HCT116 (cell line): ENCODE data around the gene GPX7. TPM values are rescaled to one million over a fixed set of nuclear protein-coding genes. Genes with fewer than 3 reads are reported as not detected.

Experiments used
- ATAC-seq: fragments of 200-7000 bp; cut with Tn5 transposase; 2 replicates; pipeline ENCODE4 v1.9.1; 2020; ENCODE audit warnings: mild to moderate bottlenecking, moderate library complexity
- BruUV-seq: library from RNA; stranded (reverse); fragments of 400-500 nt; replicated peaks from 2 replicates; lab custom pipeline; 2021; lab: Mats Ljungman, UMichigan
- CTCF ChIA-PET: fragments of 300-600 bp; sonication (Branson Sonifier 250); formaldehyde crosslinking; loops from one replicate; lab custom pipeline; 2021; ENCODE audit warnings: antibody characterized with exemption; lab: Charles Lee
- POLR2A ChIA-PET: fragments of 300-600, 350-600 bp; sonication (Branson Sonifier 250); formaldehyde crosslinking; loops from one replicate; lab custom pipeline; 2021; ENCODE audit warnings: antibody characterized with exemption; lab: Charles Lee
- RAD21 ChIA-PET, 2 experiments: fragments of 300-600 bp; sonication (Branson Sonifier 250); formaldehyde crosslinking; loops; one replicate each; lab custom pipeline; 2023; ENCODE audit warnings: low total read pairs in 2 of 2; ENCODE audit not compliant: uncharacterized antibody in 2 of 2, unreplicated experiment in 2 of 2, low non-redundant PET in 1 of 2; lab: Charles Lee
- DNase-seq: peaks from one replicate; pipeline ENCODE4 v3.0.0-alpha.2; 2010; ENCODE audit warnings: low read depth, low spot score
- H2AFZ ChIP-seq: fragments of 200-600 bp; shearing (Covaris generic), sonication (generic); 2 replicates; pipeline ENCODE4 v1.6.1; 2017; ENCODE audit warnings: low read depth, mixed run types, mixed read lengths, antibody characterized with exemption, low read length; ENCODE audit not compliant: poor library complexity, severe bottlenecking
- H3K27ac ChIP-seq: 2 replicates; pipeline ENCODE4 v1.5.1; 2012; ENCODE audit warnings: low read depth, low read length
- H3K27me3 ChIP-seq: fragments of 200-600 bp; sonication (generic); 2 replicates; pipeline ENCODE4 v1.6.1; 2016; ENCODE audit warnings: mixed run types, low read length, mixed read lengths; ENCODE audit not compliant: insufficient read depth
- H3K36me3 ChIP-seq, 2 experiments: fragments of 200-500 bp in 1 of 2; fragments of 200-600 bp in 1 of 2; sonication (Bioruptor generic) in 1 of 2; sonication (generic) in 1 of 2; 2 replicates each; pipeline versions ENCODE4 v1.5.1 to v1.6.1; 2014 to 2016; ENCODE audit warnings: low read length in 2 of 2, inconsistent platforms in 1 of 2, mixed read lengths in 1 of 2, mixed run types in 1 of 2; ENCODE audit not compliant: insufficient read depth in 2 of 2, control insufficient read depth in 1 of 2
- H3K4me1 ChIP-seq, 2 experiments: fragments of 200-600 bp in 1 of 2; sonication (generic) in 1 of 2; 2 replicates each; pipeline versions ENCODE4 v1.5.1 to v1.6.1; 2012 to 2017; ENCODE audit warnings: low read length in 2 of 2, inconsistent platforms in 1 of 2, mild to moderate bottlenecking in 1 of 2, mixed read lengths in 1 of 2, mixed run types in 1 of 2, moderate library complexity in 1 of 2; ENCODE audit not compliant: insufficient read depth in 2 of 2, control insufficient read depth in 1 of 2
- H3K4me2 ChIP-seq: fragments of 200-600 bp; sonication (generic); 2 replicates; pipeline ENCODE4 v1.6.1; 2017; ENCODE audit warnings: mixed run types, low read length, mixed read lengths
- H3K4me3 ChIP-seq, 2 experiments: fragments of 200-600 bp in 1 of 2; sonication (generic) in 1 of 2; replicated peaks in 1 of 2; 2 replicates each; pipeline ENCODE4 v1.5.1; 2011 to 2016; ENCODE audit warnings: low read length in 2 of 2, control low read depth in 1 of 2, low read depth in 1 of 2, mild to moderate bottlenecking in 1 of 2, mixed read lengths in 1 of 2, mixed run types in 1 of 2
- H3K79me2 ChIP-seq: fragments of 200-600 bp; sonication (generic); 2 replicates; pipeline ENCODE4 v1.6.1; 2017; ENCODE audit warnings: mild to moderate bottlenecking, mixed run types, low read length, moderate library complexity, mixed read lengths; ENCODE audit not compliant: insufficient read depth
- H3K9ac ChIP-seq: fragments of 200-600 bp; sonication (generic); 2 replicates; pipeline ENCODE4 v1.6.1; 2016; ENCODE audit warnings: low read length, mixed read lengths
- H3K9me2 ChIP-seq: fragments of 200-600 bp; sonication (generic), shearing (Covaris generic); 2 replicates; pipeline ENCODE4 v1.6.1; 2017; ENCODE audit warnings: mixed run types, mild to moderate bottlenecking, moderate library complexity; ENCODE audit not compliant: insufficient read depth
- H3K9me3 ChIP-seq, 2 experiments: fragments of 200-500 bp in 1 of 2; fragments of 200-600 bp in 1 of 2; sonication (Bioruptor generic) in 1 of 2; sonication (generic) in 1 of 2; 2 replicates each; pipeline ENCODE4 v1.6.1; 2014 to 2017; ENCODE audit warnings: low read length in 2 of 2, mixed read lengths in 2 of 2, inconsistent platforms in 1 of 2, low read depth in 1 of 2, mild to moderate bottlenecking in 1 of 2, mixed run types in 1 of 2, moderate library complexity in 1 of 2; ENCODE audit not compliant: control insufficient read depth in 1 of 2, insufficient read depth in 1 of 2
- H4K20me1 ChIP-seq: fragments of 200-600 bp; sonication (generic), shearing (Covaris generic); 2 replicates; pipeline ENCODE4 v1.6.1; 2017; ENCODE audit warnings: mixed run types, mild to moderate bottlenecking, moderate library complexity; ENCODE audit not compliant: insufficient read depth
- CEBPB ChIP-seq: IDR thresholded peaks from 2 replicates; pipeline ENCODE4 v1.6.1; 2012; ENCODE audit warnings: low read depth
- EGR1 ChIP-seq: IDR thresholded peaks from 2 replicates; pipeline ENCODE4 v1.6.1; 2012; ENCODE audit warnings: low read depth
- ELF1 ChIP-seq: IDR thresholded peaks from 2 replicates; pipeline ENCODE4 v1.6.1; 2012; ENCODE audit warnings: low read depth, borderline replicate concordance
- EZH2phosphoT487 ChIP-seq: fragments of 200-600 bp; IDR thresholded peaks from 2 replicates; pipeline ENCODE4 v1.6.1; 2018; ENCODE audit warnings: antibody characterized with exemption, borderline replicate concordance
- FOSL1 ChIP-seq: IDR thresholded peaks from 2 replicates; pipeline ENCODE4 v1.6.1; 2012; ENCODE audit warnings: low read depth
- POLR2A ChIP-seq: IDR thresholded peaks from 2 replicates; pipeline ENCODE4 v1.7.0; 2011; ENCODE audit warnings: borderline replicate concordance; ENCODE audit not compliant: insufficient read depth, insufficient read length; ENCODE audit errors: extremely low read depth
- POLR2AphosphoS5 ChIP-seq: IDR thresholded peaks from 2 replicates; pipeline ENCODE4 v1.6.1; 2011; ENCODE audit warnings: mild to moderate bottlenecking, low read depth, low read length, moderate library complexity
- RAD21 ChIP-seq: IDR thresholded peaks from 2 replicates; pipeline ENCODE4 v1.6.1; 2012; ENCODE audit warnings: low read depth, mild to moderate bottlenecking
- SIN3A ChIP-seq: IDR thresholded peaks from 2 replicates; pipeline ENCODE4 v1.6.1; 2012; ENCODE audit warnings: low read depth
- SP1 ChIP-seq: IDR thresholded peaks from 2 replicates; pipeline ENCODE4 v1.6.1; 2012; ENCODE audit warnings: low read depth
- SRF ChIP-seq: IDR thresholded peaks from 2 replicates; pipeline ENCODE4 v1.6.1; 2012; ENCODE audit warnings: low read depth
- YY1 ChIP-seq: IDR thresholded peaks from 2 replicates; pipeline ENCODE4 v1.6.1; 2011; ENCODE audit warnings: low read length, low read depth, moderate library complexity, mild to moderate bottlenecking; ENCODE audit not compliant: insufficient replicate concordance; ENCODE audit errors: extremely low read depth
- intact Hi-C: fragments of 100-400 bp; cut with micrococcal nuclease; formaldehyde crosslinking; loops from 2 replicates; pipeline ENCODE4 v1.10.0; 2022
- total RNA-seq: library from RNA; stranded (reverse); gene quantifications from one replicate; pipeline ENCODE4 v1.2.1, GENCODE V29; 2021; ENCODE audit not compliant: unreplicated experiment
- TF ChIP-seq, protein P1 (sequence below): IDR thresholded peaks from 2 replicates; pipeline ENCODE4 v1.6.1; 2011; ENCODE audit warnings: mild to moderate bottlenecking, low read length, moderate library complexity; ENCODE audit not compliant: insufficient replicate concordance; ENCODE audit errors: extremely low read depth
- TF ChIP-seq, protein P2 (sequence below), 3 experiments: fragments of 200-600 bp in 1 of 3; sonication (generic) in 1 of 3; IDR thresholded peaks in 2 of 3; conservative IDR thresholded peaks in 1 of 3; 2 replicates each; pipeline ENCODE4 v1.5.1; 2012 to 2017; ENCODE audit warnings: low read depth in 2 of 3, low read length in 2 of 3, antibody characterized with exemption in 1 of 3, borderline replicate concordance in 1 of 3, control low read depth in 1 of 3, mild to moderate bottlenecking in 1 of 3, mixed read lengths in 1 of 3, mixed run types in 1 of 3, moderate library complexity in 1 of 3; ENCODE audit not compliant: insufficient read depth in 1 of 3

Gene GPX7
- total RNA-seq, 1 experiment from 2014 or later, result not detected

DNA sequence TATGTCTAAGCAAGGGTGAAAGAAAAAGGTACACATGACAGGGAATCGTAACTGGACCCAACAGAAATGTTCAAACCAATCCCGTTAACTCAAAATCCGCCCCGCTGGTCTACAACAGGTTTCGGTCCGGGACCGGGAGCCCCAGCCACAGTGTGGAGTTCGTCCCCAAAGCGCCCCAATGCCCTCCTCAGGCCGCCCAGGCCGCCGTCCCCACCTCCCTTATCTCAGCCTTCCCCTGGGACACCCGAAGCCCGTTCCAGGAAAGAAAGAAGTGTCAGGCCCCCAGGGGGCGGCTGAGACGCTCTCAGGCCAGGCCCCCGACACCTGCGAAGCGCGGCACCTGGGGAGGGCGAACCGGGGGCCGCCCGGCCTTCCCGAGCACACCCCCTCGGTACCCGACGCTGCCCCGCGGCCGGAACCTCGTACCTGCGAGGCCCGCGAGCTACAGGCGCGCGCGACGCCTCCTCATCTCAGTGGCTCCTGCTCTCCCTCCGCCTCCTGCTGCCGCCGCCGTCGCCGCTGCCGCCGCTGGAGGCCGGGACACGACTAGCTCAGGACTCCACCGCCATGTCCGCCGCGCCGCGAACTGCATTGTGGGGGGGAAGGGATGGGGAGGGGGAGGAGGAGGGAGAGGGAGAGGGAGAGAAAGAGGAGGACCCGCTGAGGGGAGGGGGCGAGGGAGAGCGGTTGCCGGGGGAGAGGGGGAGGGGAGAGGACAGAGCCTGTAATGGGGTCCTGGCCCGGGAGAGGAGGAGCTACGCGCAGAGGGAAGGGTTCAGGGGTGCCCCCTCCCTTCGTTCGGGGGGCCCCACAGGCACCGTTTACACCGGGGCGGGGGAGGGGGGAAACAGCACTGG, 49.4 kb upstream of the GPX7 start, which contains the start of gene TUT4 (continued):
- TF ChIP-seq, protein P1, sequence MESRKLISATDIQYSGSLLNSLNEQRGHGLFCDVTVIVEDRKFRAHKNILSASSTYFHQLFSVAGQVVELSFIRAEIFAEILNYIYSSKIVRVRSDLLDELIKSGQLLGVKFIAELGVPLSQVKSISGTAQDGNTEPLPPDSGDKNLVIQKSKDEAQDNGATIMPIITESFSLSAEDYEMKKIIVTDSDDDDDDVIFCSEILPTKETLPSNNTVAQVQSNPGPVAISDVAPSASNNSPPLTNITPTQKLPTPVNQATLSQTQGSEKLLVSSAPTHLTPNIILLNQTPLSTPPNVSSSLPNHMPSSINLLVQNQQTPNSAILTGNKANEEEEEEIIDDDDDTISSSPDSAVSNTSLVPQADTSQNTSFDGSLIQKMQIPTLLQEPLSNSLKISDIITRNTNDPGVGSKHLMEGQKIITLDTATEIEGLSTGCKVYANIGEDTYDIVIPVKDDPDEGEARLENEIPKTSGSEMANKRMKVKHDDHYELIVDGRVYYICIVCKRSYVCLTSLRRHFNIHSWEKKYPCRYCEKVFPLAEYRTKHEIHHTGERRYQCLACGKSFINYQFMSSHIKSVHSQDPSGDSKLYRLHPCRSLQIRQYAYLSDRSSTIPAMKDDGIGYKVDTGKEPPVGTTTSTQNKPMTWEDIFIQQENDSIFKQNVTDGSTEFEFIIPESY, result no peak
- no peak for TF ChIP-seq ELF1
- peak; percentile 56 for TF ChIP-seq SIN3A

DNA sequence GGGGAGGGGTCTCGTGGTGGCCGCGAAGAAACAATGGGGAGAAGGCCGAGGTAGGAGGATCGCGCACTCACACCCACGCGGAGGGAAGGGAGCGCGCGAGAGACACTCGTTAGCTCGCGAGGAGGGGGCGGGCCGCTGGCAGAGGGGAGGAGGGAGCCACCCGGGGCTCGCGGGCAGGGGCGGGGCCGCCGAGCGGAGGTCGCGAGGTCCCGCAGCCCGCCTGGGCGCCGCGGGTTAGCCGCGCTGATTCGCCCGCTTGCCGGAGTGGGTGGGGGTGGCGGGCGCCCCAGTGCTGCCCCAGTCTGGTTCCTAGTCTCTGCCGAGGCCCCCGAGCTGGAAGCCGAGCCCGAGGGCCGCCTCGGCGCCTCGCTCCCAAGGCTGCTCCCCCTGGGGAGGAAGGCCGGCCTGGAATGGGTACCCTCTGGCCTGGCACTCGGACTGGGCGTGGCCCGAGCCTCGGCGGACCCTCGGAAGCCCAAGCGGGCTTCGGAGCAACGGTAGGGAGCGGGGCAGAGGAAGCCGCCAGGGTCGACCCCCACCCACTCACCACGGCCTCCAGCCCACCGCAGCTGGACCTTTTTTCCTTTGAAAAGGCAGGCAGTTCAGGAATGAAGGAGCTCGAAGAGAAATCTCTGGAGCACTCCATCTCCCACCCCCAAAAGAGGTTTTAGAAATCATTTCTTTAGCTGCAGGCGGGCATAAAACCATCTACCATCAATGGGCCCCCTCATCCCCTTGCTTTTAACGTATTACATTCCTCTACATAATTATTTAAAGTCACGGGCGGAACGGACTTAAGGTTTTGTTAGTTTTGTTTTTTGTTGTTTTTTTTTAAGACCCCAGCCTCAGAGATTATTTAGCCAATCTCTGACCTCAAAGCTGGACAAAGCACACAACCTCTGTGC, 48.6 kb upstream of the GPX7 start:
- peak; percentile 42 for DNase-seq
- intact Hi-C loops, result loop anchor here (2.0 kb wide), 1 partner anchor 133 kb away; no protein-coding TSS in a partner anchor
- ATAC-seq, result peak; percentile 85
- ChIA-PET RAD21 (interaction anchor here (0.7 to 1.1 kb wide), 3 partner anchors 34 to 106 kb away, joined by 3 to 5 read pairs (median 4); no protein-coding TSS in a partner anchor), POLR2A (interaction anchor here (0.5 to 1.4 kb wide), 6 partner anchors 14 to 318 kb away, joined by 3 to 4 read pairs (median 3); no protein-coding TSS in a partner anchor), CTCF (no interaction called here)
- BruUV-seq, result no TSS peak
- Histone ChIP-seq H3K27ac (peak overlapping the region; percentile 91), H3K9me3 (no peaks in the 10 kb centered on the region), H3K4me3 (peak overlapping the region; percentile 77 to 86), H2AFZ (no peak overlapping the region), H3K27me3 (no peaks in the 10 kb centered on the region), H3K79me2 (peaks cover 43% of the 10 kb centered on the region), H3K4me1 (peaks cover 8 to 25% of the 10 kb centered on the region in 2 experiments; a peak in 2 of 4 replicates), H4K20me1 (peaks cover 3% of the 10 kb centered on the region; the same call in 1 of the 2 replicates), H3K4me2 (peak overlapping the region; percentile 79), H3K36me3 (no peaks in the 10 kb centered on the region), H3K9ac (peak overlapping the region; percentile 77), H3K9me2 (no peaks in the 10 kb centered on the region)
- TF ChIP-seq SIN3A (no peak), FOSL1 (no peak), RAD21 (no peak), SP1 (peak; percentile 29; the same call in 1 of the 2 replicates), POLR2A (peak; percentile 48), SRF (no peak), CEBPB (no peak), EZH2phosphoT487 (no peak), YY1 (no peak), POLR2AphosphoS5 (peak; percentile 83), EGR1 (peak; percentile 83)
- TF ChIP-seq, protein P2, sequence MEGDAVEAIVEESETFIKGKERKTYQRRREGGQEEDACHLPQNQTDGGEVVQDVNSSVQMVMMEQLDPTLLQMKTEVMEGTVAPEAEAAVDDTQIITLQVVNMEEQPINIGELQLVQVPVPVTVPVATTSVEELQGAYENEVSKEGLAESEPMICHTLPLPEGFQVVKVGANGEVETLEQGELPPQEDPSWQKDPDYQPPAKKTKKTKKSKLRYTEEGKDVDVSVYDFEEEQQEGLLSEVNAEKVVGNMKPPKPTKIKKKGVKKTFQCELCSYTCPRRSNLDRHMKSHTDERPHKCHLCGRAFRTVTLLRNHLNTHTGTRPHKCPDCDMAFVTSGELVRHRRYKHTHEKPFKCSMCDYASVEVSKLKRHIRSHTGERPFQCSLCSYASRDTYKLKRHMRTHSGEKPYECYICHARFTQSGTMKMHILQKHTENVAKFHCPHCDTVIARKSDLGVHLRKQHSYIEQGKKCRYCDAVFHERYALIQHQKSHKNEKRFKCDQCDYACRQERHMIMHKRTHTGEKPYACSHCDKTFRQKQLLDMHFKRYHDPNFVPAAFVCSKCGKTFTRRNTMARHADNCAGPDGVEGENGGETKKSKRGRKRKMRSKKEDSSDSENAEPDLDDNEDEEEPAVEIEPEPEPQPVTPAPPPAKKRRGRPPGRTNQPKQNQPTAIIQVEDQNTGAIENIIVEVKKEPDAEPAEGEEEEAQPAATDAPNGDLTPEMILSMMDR (IDR thresholded peaks at IDR 0.05 in 2 of 3, conservative IDR thresholded peaks at IDR 0.05 in 1 of 3; ENCODE audit: borderline replicate concordance in 1 of 3, insufficient read depth in 1 of 3, low read depth in 2 of 3, low read length in 2 of 3), result no peak
- TF ChIP-seq, protein P1, result peak; percentile 54
